ENCODE results near the gene NOSIP.

NOSIP gene

GRCh38 chr19:49544154-49544553, 36.2 kb downstream of the NOSIP start:
- no peak for DNase-seq

GRCh38 chr19:49543032-49543431, 37.3 kb downstream of the NOSIP start:
- no peak for DNase-seq

- DNase-seq: no peak
Measured at GRCh38 chr19:49542446-49542845, 37.9 kb downstream of the NOSIP start.

DNA sequence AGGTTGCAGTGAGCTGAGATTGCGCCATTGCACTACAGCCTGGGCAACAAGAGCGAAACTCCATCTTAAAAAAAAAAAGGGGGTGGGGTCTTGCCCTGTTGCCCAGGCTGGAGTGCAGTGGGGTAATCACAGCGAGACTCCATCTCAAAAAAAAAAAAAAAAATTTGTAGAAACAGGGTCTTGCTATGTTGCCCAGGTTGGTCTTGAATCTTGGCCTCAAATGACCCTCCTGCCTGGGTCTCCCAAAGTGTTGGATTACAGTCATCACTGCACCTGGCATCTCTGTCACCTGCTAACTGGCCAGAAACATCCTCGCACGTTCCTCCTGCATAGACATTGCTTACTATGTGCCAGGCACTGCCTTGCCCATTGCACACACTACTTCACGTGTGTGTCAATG, 38.4 kb downstream of the NOSIP start:
- no peak for DNase-seq

DNA sequence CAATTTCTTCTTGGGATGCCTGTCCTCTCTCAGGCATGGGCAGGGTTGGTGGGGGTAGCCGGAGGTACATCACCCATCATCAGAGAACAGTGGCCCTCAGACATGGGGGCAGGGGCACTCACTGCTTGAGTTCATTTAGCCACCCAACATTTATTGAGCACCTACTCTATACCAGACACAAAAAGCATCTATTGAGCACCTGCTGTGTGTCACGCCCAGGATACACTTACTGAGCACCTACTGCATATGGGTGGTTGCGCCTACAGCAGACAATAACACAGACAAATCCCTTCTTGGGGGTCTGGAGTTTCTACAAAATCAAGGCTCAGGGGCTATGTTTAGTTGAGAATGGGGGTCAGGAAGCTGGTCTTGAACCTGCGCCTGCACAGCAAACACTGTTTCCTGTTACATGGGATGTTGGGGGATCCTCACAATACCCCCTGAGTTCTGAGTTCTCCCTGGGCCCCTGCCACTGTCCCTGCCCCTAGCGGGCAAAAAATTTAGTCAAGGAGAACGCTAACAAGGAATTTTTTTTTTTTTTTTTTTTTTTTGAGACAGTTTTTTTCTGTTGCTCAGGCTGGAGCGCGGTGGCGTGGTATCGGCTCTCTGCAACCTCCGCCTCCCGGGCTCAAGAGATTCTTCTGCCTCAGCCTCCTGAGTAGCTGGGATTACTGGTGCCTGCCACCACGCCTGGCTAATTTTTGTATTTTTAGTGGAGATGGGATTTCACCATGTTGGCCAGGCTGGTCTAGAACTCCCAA, 41.0 kb downstream of the NOSIP start:
- no peak for DNase-seq

GRCh38 chr19:49538643-49539042, 41.7 kb downstream of the NOSIP start:
- no peak for DNase-seq

- DNase-seq: no peak
Measured at GRCh38 chr19:49536921-49537462, 43.4 kb downstream of the NOSIP start.

DNA sequence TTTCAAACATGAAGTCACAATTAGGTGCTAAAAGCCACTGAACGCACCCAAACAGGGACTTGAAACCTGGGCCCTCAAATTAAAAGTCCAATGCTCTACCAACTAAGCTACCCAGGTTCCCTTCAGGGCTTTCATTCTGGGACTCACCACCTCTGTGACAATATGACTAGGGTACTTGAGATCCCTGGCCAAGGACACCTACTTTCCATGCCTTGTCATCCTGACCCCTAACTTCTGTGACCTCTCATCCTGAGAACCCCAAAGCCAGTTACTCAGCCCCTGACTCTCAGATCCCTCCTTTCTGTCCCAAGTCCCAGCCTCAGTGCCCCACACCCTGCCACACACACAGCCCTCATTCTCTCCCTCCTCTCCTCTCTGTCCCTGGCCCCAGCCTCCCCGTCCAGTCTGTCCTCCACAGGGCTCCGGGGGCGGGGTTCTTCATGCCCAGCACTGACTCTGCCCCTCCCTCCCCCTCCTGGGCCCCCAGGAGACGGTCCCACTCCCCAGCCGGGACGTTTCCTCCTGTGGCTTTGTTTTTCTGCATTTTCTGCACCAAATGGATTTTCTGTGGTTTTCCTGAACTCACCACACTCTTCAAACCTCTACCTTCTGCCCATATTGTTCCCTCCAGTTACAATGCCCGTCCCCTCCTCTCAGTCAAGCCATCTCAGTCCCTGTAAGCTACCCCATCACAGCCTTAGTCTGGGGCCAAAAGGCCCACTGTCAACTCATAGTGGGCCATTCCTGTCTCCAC, 45.5 kb downstream of the NOSIP start:
- no peak for DNase-seq

GRCh38 chr19:49533551-49534488, 46.5 kb downstream of the NOSIP start:
- peak; percentile 52 for DNase-seq

DNA sequence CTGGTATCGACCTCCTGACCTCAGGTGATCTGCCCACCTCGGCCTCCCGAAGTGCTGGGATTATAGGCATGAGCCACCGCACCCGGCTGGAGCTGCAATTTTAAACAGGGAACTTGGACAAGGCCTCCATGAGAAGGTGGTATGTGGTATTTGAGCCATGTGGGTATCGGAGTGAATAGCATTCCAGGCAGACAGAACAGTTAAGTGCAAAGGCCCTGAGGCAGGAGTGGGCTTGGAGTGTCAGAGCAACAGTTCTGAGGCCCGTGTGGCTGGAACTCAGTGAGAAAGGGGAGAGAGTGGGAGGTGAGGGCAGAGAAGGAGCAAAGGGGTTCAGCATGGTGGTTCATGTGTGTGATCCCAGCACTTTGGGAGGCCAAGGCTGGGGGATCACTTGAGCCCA, 49.6 kb downstream of the NOSIP start:
- DNase-seq: no peak

GRCh38 chr19:49528211-49528771, 52.1 kb downstream of the NOSIP start:
- DNase-seq: peak; percentile 90

- no peak for DNase-seq
Measured at GRCh38 chr19:49524812-49525455, 55.4 kb downstream of the NOSIP start.

DNA sequence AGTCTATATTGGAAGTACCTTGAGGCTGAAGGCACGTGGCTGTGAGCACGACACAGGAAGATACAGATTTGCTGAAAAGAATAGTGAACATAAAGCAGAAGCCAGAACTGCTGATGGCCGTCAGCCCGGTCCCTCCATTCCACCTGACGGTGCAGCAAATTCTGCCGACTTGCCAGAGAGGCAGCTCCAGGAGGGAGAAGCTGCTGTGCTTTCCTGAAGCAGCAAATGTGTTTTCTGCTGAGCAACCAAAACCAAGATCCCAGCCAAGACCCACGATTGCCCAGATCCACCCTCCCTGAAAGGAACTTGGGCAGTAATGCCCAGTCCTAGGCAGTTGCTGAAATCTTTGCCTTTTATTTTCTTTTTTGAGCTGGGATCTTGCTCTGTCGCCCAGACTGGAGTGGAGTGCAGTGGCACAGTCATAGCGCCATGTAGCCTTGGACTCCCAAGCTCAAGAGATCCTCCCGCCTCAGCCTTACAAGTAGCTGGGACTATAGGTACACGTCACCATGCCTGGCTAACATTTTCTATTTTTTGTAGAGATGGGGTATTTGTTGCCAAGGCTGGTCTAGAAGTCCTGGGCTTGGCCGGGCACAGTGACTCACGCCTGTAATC, 59.5 kb downstream of the NOSIP start:
- DNase-seq: no peak

- DNase-seq: no peak
Measured at GRCh38 chr19:49518033-49518432, 62.3 kb downstream of the NOSIP start.

GRCh38 chr19:49515767-49516166, 64.6 kb downstream of the NOSIP start:
- no peak for DNase-seq

GRCh38 chr19:49514151-49514550, 66.2 kb downstream of the NOSIP start:
- no peak for DNase-seq

- DNase-seq: no peak
Measured at GRCh38 chr19:49513746-49514118, 66.6 kb downstream of the NOSIP start.

DNA sequence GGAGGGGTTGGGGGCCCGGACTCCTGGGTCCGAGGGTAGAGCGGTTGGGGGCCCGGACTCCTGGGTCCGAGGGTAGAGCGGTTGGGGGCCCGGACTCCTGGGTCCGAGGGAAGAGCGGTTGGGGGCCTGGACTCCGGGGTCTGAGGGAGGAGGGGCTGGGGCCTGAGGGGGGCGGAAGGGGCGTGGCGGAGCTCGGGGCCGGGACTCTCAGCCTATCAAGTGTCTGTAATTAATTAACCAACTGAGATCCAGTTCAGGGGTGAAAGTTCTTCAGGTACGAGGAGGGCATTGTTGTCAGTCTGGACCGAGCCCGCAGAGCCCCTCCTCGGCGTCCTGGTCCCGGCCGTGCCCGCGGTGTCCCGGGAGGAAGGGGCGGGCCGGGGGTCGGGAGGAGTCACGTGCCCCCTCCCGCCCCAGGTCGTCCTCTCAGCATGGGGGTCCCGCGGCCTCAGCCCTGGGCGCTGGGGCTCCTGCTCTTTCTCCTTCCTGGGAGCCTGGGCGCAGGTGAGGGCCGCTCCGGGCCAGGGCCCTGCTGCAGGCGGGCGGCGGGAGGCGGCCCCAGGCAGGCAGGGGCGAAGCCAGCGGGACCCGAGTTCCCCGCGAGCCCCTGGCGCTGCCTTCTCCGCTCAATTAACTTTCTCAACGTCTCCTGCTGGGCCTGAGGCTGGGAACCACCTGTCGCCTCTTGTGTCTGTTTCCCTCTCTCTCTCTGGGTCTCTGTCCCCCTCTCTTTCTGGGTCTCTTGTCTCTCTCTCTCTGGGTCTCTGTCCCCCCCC, 67.2 kb downstream of the NOSIP start:
- peak; percentile 27 for DNase-seq

DNA sequence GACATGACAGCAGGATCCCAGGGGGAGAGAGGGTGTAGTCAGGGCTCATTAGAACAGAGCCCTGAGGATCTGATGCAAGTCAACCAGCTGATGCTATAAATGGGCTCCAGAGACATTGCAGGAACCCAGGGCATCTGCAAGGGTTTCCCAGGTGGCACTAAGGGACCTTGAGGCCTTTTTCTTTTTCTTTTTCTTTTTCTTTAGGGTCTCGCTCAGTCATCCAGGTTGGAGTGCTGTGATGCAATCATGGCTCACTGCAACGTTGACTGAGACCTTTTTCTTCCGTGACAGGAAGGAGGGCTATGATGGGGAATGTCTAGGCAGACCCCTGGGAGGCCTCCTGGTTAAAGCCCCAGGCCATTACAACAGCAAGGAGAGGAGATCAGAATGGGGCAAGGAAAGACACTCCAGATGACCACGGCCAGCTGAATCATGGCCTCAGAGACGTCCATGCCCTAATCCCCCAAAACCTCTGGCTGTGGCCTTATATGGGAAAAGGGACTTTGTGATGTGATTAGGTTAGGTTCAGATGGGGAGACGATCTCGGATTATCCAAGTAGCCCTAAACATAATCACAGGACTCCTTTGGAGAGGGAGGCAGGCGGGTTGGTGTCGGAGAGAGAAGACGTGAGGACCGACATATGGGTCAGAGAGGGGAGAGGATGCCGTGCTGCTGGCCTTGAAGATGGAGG, 72.4 kb downstream of the NOSIP start:
- DNase-seq: no peak

GRCh38 chr19:49506575-49507105, 73.7 kb downstream of the NOSIP start:
- peak; percentile 67 for DNase-seq
